Measurements from ENCODE around the gene CWC27. TPM values are rescaled to one million over a fixed set of nuclear protein-coding genes. Genes with fewer than 3 reads are reported as not detected.
A peak's percentile ranks its signal among the peaks of the same experiment; 100 is the strongest.
"Not testable (repeated sequence)": the region's sequence is repeated elsewhere in the genome, so short reads cannot be mapped to it uniquely, and the experiment has no call there.

The CWC27 gene
- total RNA-seq, 4 donors from 2014 or later = 13.0 to 22.9 (median 19.9) TPM

GRCh38 chr5:64923151-64923685 lies 154.5 kb downstream of the CWC27 start:
- Histone ChIP-seq H3K36me3 (peaks cover 0 to 19% of the 10 kb centered on the region in 2 donors), H3K9me3 (peaks cover 0 to 28% (median 0%) of the 10 kb centered on the region in 3 donors), H3K4me1 (no peaks in the 10 kb centered on the region), H3K27me3 (no peaks in the 10 kb centered on the region), H3K27ac (no peak overlapping the region), H3K4me3 (no peak overlapping the region)
- WGBS, 2 donors (ENCODE audit: low coverage in 1 of 2) = 87 to 88% methylated on average over 2 to 4 of the region's 6 CpGs
- TF ChIP-seq POLR2AphosphoS5 (IDR thresholded peaks at IDR 0.05) = no peak
- no peak for TF ChIP-seq EP300 (IDR thresholded peaks at IDR 0.05)
- no peak for TF ChIP-seq CTCF (IDR thresholded peaks at IDR 0.05)
- no peak for TF ChIP-seq POLR2A (IDR thresholded peaks at IDR 0.05)
- ATAC-seq = no peak

DNA sequence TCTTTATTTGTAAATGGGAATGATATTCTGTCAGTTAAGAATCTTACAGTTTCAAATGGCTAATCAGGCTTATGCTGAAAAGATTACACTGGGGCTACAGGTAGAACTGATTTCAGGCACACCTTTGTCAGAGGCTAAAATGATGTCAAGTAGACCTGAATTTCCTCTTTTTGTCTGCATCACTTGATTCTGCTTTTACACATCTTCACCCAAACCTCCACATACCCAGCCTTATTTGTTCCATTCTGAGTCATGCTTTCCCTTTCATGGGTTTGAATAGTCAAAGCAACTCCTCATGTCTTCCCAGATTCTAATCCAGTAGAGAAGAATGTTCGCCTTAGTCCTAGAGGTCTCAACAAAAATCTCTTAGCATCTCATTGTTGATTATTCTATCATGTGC lies 156.4 kb downstream of the CWC27 start:
- no peak for ATAC-seq
- no peak for TF ChIP-seq POLR2A (IDR thresholded peaks at IDR 0.05)
- no peak for TF ChIP-seq EP300 (IDR thresholded peaks at IDR 0.05)
- no peak for TF ChIP-seq POLR2AphosphoS5 (IDR thresholded peaks at IDR 0.05)
- no peak for TF ChIP-seq CTCF (IDR thresholded peaks at IDR 0.05)
- Histone ChIP-seq H3K4me1 (no peaks in the 10 kb centered on the region), H3K4me3 (no peak overlapping the region), H3K27ac (no peak overlapping the region), H3K36me3 (peaks cover 0 to 11% of the 10 kb centered on the region in 2 donors), H3K9me3 (peaks cover 0 to 19% (median 0%) of the 10 kb centered on the region in 3 donors), H3K27me3 (no peaks in the 10 kb centered on the region)
- WGBS, 2 donors (ENCODE audit: low coverage in 1 of 2) = 100% methylated on average over 1 of the region's 1 CpG; no CpG with 5 or more reads in 1 of the 2 donors

DNA sequence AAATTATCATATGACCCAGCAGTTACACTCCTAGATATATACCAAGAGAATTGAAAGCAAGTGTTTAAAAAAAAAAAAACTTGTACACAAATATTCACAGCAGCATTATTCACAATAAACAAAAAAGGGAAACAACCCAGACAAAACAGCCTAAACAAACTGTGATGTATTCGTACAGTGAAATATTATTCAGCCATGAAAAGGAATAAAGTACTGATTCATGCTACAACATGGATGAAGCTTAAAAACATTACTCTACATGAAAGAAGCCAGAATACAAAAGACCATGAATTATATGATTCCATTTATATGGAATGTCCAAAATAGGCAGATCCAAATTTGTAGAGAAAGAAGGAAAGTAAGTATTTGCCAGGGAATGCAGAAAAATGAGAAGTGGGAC lies 161.1 kb downstream of the CWC27 start:
- H3K36me3 ChIP-seq = peaks cover 0 to 7% of the 10 kb centered on the region in 2 donors
- TF ChIP-seq EP300 (IDR thresholded peaks at IDR 0.05) = no peak
- TF ChIP-seq POLR2AphosphoS5 (IDR thresholded peaks at IDR 0.05) = no peak
- TF ChIP-seq CTCF (IDR thresholded peaks at IDR 0.05) = no peak
- no peak for TF ChIP-seq POLR2A (IDR thresholded peaks at IDR 0.05)
- no peak overlapping the region for H3K27ac ChIP-seq
- H3K4me3 ChIP-seq = no peak overlapping the region
- no peaks in the 10 kb centered on the region for H3K9me3 ChIP-seq
- H3K4me1 ChIP-seq = no peaks in the 10 kb centered on the region
- WGBS, 2 donors (ENCODE audit: low coverage in 1 of 2) = 88 to 100% methylated on average over 1 of the region's 1 CpG
- H3K27me3 ChIP-seq = no peaks in the 10 kb centered on the region
- ATAC-seq = no peak

- WGBS, 2 donors (ENCODE audit: low coverage in 1 of 2) = 94 to 95% methylated on average over 2 of the region's 2 CpGs
- no peaks in the 10 kb centered on the region for H3K27me3 ChIP-seq
These were observed 162.1 kb downstream of the CWC27 start for GRCh38 chr5:64930672-64931318.

DNA sequence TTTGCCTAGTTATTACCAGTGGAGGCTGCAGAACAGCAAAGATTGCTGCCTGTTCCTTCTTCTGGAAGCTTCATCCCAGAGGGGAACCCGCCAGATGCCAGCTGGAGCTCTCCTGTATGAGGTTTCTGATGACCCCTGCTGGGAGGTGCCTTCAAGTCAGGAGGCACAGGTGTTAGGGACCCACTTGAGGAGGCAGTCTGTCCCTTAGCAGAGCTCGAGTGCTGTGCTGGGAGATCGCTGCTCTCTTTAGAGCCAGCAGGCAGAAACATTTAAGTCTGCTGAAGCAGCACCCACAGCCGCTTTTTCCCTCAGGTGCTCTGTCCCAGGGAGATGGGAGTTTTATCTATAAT lies 170.7 kb downstream of the CWC27 start:
- Histone ChIP-seq H3K9me3 (peaks cover 0 to 18% (median 0%) of the 10 kb centered on the region in 3 donors), H3K4me1 (peaks cover 0 to 15% (median 0%) of the 10 kb centered on the region in 3 donors), H3K4me3 (peak overlapping the region in 1 of 2 donors; percentile 19)
- not testable (repeated sequence) for ATAC-seq, H3K27me3 ChIP-seq, H3K27ac ChIP-seq, H3K36me3 ChIP-seq
- WGBS, 2 donors (ENCODE audit: low coverage in 1 of 2) = 40% methylated on average over 1 of the region's 4 CpGs; no CpG with 5 or more reads in 1 of the 2 donors

More at GRCh38 chr5:64930672-64931318, 162.1 kb downstream of the CWC27 start:
- peaks cover 0 to 7% of the 10 kb centered on the region in 2 donors for H3K36me3 ChIP-seq
- H3K27ac ChIP-seq = no peak overlapping the region
- ATAC-seq = no peak
- no peak overlapping the region for H3K4me3 ChIP-seq
- no peaks in the 10 kb centered on the region for H3K4me1 ChIP-seq
- no peak for TF ChIP-seq POLR2A (IDR thresholded peaks at IDR 0.05)
- TF ChIP-seq POLR2AphosphoS5 (IDR thresholded peaks at IDR 0.05) = no peak
- TF ChIP-seq CTCF (IDR thresholded peaks at IDR 0.05) = no peak
- TF ChIP-seq EP300 (IDR thresholded peaks at IDR 0.05) = no peak
- peaks cover 0 to 4% (median 0%) of the 10 kb centered on the region in 3 donors for H3K9me3 ChIP-seq

Measured in gastroesophageal sphincter (tissue), 4 donors.